ENCODE measurements around the gene SLC2A1.

SLC2A1 gene

GRCh38 chr1:42938645-42939615 lies 19.7 kb downstream of the SLC2A1 start:
- H3K4me3 ChIP-seq (ENCODE audit: low read depth, low read length), result no peak overlapping the region
- DNase-seq (ENCODE audit: low read depth), result no peak
- TF ChIP-seq CTCF (IDR thresholded peaks at IDR 0.05; ENCODE audit: low read depth, low read length, missing control alignments), result no peak
- in situ Hi-C loops (cut with HindIII; ENCODE audit: low sequenced_read_pairs), result no loop called here

- in situ Hi-C loops (cut with HindIII; ENCODE audit: low sequenced_read_pairs), result no loop called here
- no peak for DNase-seq (ENCODE audit: low read depth)
- no peak for TF ChIP-seq CTCF (IDR thresholded peaks at IDR 0.05; ENCODE audit: low read depth, low read length, missing control alignments)
- H3K4me3 ChIP-seq (ENCODE audit: low read depth, low read length), result no peak overlapping the region
These were observed 20.6 kb downstream of the SLC2A1 start for GRCh38 chr1:42937836-42938644.

- TF ChIP-seq CTCF (IDR thresholded peaks at IDR 0.05; ENCODE audit: low read depth, low read length, missing control alignments), result no peak
These were observed 21.4 kb downstream of the SLC2A1 start for GRCh38 chr1:42937141-42937696.

GRCh38 chr1:42936309-42937078 lies 22.2 kb downstream of the SLC2A1 start:
- in situ Hi-C loops (cut with HindIII; ENCODE audit: low sequenced_read_pairs), result no loop called here
- DNase-seq (ENCODE audit: low read depth), result no peak
- no peak for TF ChIP-seq CTCF (IDR thresholded peaks at IDR 0.05; ENCODE audit: low read depth, low read length, missing control alignments)
- no peak overlapping the region for H3K4me3 ChIP-seq (ENCODE audit: low read depth, low read length)

More at GRCh38 chr1:42937141-42937696, 21.4 kb downstream of the SLC2A1 start:
- no peak for DNase-seq (ENCODE audit: low read depth)
- no peak overlapping the region for H3K4me3 ChIP-seq (ENCODE audit: low read depth, low read length)
- in situ Hi-C loops (cut with HindIII; ENCODE audit: low sequenced_read_pairs), result no loop called here

GRCh38 chr1:42935971-42936308 lies 22.7 kb downstream of the SLC2A1 start:
- in situ Hi-C loops (cut with HindIII; ENCODE audit: low sequenced_read_pairs), result no loop called here
- TF ChIP-seq CTCF (IDR thresholded peaks at IDR 0.05; ENCODE audit: low read depth, low read length, missing control alignments), result no peak
- no peak for DNase-seq (ENCODE audit: low read depth)
- H3K4me3 ChIP-seq (ENCODE audit: low read depth, low read length), result no peak overlapping the region

Data from astrocyte of the cerebellum (primary cell).